ENCODE measurements around the gene SMO.

GRCh38 chr7:129160161-129160905, 28.1 kb upstream of the SMO start:
- no peak for TF ChIP-seq CTCF (IDR thresholded peaks at IDR 0.05)
- no peak for TF ChIP-seq POLR2AphosphoS5 (IDR thresholded peaks at IDR 0.05)
